ENCODE results near the gene CORO6. TPM values are rescaled to one million over a fixed set of nuclear protein-coding genes. Genes with fewer than 3 reads are reported as not detected.
A peak's percentile ranks its signal among the peaks of the same experiment; 100 is the strongest.

CORO6 gene
- polyA plus RNA-seq, 3 donors = 3.3 to 5.0 (median 4.5) TPM

DNA sequence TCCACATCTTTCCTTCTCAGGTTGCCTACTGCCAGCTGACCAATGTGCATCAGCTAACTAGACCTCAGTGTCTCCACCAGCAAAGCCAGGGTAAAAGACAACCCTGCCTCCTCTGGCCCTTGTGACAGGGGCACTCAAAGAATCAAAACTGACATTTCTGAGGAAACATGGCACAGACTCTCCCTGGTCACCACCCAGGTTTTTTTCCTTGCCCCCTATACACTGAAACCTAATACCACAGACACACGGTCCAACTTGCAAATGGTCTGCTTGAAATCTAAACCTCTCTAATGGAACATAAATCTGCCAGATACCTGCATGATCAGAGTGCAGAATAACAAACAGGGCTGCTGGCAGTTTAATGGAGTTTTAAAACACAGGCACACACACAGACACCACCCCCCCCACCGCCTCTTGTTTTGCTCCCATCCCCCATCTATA lies 19.5 kb upstream of the CORO6 start:
- peak in 6 of 11 donors; percentile 56 to 84 (median 76) for DNase-seq (ENCODE audit: extremely low read depth in 1 of 11, low read depth in 9 of 11, low spot score in 4 of 11)

DNA sequence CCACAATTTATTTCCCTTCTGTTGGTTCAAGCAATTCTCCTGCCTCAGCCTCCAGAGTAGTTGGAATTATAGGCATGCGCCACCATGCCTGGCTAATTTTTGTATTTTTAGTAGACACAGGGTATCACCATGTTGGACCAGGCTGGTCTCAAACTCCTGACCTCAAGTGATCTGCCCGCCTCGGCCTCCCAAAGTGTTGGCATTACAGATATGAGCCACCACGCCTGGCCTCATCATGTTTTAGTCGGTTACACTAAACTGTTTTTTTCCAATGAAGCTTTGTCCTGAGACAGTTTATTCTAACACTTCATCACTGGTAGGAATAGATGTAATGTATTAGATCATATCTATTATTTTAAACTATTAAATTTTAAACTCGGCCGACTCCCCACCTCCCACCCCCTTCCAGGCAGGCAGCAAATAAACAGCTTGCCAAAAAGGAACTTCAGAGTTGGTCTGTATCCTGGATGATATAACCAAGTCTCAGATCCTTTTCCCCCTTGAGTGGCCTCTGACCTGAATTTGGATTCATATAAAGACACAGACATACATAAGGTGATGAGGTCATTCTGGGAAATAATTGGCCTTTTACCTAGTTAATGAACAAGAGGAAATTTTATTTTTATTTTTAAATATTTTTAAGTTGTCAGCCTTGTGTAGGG lies 18.4 kb upstream of the CORO6 start:
- no peak for DNase-seq (ENCODE audit: extremely low read depth in 1 of 11, low read depth in 9 of 11, low spot score in 4 of 11)

DNA sequence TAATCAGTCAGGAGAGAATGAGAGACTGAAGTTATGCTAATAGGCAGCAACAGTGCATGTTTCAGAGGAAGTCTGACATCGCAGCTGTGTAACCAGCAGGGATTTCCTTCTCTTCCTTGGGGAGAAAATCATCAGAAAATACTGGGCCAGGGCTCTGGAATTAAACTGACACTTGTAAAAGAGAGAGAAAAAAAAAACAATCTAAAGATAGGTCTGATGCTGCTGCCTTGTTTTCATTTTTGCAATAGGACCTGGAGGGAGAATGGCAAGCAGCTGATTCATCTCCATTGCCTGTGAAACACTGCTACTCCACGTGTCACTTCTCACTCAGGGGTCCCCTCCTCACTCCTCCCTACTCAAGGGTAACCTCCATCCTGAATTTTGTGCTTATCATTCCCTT lies 17.7 kb upstream of the CORO6 start:
- no peak for DNase-seq (ENCODE audit: extremely low read depth in 1 of 11, low read depth in 9 of 11, low spot score in 4 of 11)

DNA sequence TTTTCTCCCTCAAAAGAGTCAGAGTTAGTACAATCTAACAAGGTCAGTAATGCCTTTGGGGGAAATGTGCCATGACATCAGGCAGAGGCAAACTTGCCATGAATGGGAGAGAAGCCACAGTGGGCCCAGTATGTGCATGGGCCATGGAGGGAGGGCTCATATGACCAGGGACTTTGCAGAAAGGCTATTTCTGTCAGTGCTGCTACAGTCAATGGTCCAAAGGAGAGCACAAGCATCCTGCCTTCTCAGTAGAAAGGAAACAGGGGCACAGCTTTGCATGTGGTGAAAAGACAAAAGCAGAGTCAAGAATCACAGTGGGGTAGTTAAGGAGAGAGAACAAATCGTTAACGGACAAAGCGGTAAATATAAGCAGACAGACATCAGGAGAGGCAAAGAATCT lies 11.2 kb upstream of the CORO6 start:
- no peak for DNase-seq (ENCODE audit: extremely low read depth in 1 of 11, low read depth in 9 of 11, low spot score in 4 of 11)

DNA sequence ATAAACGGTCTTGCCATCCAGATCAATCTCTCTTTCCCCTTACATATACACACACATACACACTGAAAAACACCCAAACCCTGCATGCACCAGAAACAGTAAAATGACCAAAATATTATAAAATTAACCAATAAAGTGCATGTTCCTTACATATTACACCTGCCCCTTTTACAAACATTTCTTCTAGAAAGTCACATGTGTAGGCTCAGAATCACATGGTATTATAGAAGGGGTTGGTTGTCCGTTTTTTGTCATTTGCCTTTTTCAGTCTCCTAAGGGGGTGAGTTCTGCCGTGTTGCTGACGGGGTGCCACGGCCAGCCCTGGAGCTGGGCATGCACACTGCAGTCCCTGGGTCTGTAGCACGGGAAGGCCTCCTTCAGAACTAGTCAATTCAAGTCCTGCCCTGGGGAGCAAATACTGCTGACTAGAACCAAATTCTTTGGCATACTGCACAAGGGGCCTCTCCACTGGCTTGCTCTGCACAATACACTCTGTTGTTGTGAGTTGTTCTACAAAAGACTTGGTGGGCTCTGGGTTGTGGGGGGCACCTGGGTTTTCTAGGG lies 8.0 kb upstream of the CORO6 start:
- no peak for DNase-seq (ENCODE audit: extremely low read depth in 1 of 11, low read depth in 9 of 11, low spot score in 4 of 11)

DNA sequence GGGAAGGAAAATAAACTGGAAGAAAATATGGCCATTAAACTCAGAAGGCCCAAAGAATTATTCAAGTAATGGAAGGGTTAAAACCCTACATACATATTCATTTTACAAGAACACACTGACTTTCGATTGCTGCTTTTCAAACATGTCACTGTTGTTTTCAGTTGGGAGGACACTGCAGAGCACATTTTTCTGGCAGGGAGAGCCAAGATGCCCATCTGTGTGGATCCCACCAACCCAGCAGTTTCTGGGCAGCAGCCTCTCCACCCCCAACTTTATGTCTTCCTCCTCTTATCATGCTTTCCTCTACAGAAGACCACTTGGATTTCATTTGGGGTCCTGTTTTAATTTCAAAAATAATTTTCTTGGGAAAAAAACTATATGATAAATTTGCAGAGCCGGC lies 7.1 kb upstream of the CORO6 start:
- no peak for DNase-seq (ENCODE audit: extremely low read depth in 1 of 11, low read depth in 9 of 11, low spot score in 4 of 11)

DNA sequence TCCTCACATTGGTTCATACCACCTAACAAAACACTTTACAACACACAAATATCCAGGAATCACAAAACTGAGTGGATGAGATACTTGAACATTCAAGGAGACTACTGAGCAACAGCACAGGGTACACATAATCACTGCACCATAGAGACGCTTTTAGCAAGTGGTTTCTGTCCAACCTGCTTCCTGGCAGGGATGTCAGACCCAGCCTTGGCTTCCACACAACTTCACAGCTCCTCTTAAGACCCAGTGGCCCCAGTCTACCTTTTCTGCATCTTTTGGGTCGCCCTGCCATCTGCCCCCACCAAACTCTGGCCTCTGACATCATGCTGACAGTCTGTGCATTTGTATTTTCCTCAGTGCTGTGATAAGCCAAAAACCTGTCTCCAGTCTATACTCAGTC lies 5.9 kb upstream of the CORO6 start:
- no peak for DNase-seq (ENCODE audit: extremely low read depth in 1 of 11, low read depth in 9 of 11, low spot score in 4 of 11)

DNA sequence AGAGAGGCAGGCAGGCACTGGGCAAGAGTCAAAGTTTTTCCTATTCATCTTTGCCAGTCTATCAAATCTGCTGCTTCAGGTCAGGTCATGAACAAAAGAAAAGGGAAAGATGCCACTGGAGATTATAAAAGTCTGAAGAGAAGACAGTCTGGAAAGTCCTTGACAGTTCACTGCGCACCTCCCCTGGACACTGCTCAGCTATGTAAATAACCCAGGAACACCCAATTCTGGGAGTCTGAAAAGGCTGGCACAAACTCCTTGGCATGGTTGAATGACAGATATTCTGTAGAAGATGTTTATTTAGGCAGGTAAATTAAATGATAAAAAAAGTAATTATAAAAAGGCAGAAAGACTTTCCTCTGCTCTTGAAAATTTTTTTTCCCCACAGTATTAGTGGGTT lies 5.2 kb upstream of the CORO6 start:
- DNase-seq (ENCODE audit: extremely low read depth in 1 of 11, low read depth in 9 of 11, low spot score in 4 of 11) = no peak

DNA sequence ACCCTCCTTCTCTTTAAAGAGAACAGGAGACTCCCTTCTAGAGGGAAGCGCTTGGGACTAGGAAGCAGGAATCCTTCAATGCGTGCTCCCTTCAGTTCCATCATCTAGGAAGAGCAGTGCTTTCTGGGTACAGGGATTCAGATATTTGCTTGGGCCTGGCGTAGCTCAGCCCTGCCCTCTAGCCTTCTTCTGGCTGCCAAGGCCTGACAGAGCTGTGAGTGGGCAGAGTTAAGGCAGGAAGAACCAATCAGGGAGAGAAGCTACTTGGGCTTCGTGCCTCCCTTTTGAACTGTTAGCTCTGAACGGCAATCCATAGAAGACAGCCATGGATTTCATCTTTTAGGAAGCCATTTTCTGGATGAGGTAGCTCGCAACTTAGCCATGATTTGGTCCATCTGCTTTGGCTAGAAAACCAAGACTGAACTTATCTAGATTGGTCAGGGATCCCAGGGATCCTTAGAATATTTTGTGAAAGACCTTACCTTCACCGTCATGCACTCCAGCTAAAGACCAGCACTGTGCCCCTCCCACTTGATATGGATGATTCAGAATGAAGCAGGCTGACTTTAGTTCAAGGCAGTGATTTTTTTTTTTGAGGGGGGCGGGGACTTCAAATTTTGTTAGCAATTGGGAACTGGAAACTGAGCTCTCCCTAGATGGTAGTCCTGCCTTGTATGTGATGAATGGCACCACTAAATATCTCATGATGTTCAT lies 2.5 kb upstream of the CORO6 start:
- DNase-seq (ENCODE audit: extremely low read depth in 1 of 11, low read depth in 9 of 11, low spot score in 4 of 11) = no peak

DNA sequence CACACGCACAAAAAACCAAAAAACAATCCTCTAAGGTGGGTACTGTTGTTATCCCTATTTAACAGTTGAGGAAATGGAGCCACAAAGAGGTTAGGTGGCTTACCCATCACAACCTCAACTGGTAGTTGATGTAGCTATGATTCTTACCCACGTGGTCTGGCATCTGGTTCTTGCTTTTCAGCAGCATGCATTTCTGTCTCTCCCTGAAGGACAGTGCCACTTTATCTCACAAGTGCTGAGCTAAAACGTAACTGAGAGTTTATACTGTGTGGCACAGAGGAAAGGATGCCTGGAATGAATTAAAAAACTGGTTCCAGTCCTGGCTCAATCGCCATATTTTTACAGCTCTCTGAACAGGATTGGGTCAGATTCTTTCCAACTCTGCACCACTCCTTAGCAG lies 1.9 kb upstream of the CORO6 start:
- no peak for DNase-seq (ENCODE audit: extremely low read depth in 1 of 11, low read depth in 9 of 11, low spot score in 4 of 11)

DNA sequence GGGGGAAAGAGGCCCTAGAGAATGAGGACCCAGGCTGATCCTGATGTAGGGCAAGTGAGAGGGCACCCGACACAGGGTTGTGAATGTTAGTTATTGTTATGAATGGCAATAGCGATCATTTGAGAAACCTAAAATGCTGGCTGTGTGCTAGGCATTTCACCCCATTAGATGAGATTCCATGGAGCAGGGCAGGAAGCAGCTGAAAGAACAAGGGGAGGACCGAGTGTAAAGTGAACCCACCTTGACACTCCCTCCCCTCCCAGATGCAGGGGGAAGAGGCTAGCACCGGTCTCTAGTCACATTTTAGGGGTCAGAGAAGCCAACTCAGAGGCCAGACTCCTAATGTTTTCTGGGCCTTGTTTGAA lies 553 bp upstream of the CORO6 start:
- DNase-seq (ENCODE audit: extremely low read depth in 1 of 11, low read depth in 9 of 11, low spot score in 4 of 11) = no peak

DNA sequence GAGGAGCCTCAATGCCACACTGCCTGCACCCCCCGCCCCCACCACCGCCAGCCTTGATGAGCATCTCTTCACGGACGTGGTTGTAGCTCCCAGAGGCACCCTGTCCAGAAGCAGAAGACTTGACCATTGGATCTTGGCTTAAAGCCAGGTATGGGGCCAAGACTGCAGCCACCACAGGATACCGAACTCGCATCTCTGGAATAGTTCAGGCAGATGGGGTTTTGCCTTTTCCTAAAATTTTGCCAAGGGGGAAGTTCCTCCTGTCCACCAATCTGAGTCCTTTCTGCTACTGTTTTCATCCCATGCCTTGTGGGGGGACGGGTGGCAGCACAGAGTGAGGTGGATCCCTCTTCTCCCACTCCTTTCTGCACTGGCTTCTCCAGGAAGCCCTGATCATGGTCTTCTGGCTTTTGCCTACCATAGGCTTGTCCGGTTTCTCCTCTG lies 939 bp downstream of the CORO6 start:
- no peak for DNase-seq (ENCODE audit: extremely low read depth in 1 of 11, low read depth in 9 of 11, low spot score in 4 of 11)

DNA sequence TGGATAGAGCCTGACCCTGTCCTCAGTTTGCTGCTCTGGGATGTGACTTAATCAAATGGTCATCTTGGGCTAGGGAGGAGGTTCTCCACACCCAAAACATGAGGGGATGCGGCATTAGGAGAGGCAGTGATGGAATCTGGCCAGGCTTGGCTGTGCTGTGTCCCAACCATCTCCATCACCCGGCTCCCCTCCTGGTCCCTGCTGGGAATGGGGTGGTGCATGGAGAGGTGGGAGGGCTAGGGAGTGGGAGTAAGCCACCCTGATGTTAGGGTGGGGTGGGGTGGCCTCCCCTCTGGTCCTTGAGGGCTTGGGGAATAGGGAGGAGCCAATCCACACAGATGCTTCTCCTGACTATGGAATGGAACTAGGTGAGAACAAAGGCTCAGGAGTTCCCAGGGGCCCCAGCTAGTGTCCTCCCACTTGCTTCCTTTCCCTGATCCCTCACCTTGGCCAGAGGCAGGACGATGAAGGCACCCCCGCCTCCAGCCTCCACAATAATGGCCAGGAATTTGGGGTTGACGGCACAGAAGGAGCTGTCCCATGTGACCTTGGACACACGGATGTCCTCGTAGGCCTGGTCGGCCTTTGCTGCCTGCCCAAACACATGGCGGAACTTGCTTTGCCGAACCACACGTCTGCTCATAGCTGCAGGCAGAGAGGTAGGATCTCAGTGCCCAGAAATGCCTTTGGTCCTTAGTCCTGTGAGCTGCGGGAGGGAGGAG lies 1.8 kb downstream of the CORO6 start:
- DNase-seq (ENCODE audit: extremely low read depth in 1 of 11, low read depth in 9 of 11, low spot score in 4 of 11) = no peak

DNA sequence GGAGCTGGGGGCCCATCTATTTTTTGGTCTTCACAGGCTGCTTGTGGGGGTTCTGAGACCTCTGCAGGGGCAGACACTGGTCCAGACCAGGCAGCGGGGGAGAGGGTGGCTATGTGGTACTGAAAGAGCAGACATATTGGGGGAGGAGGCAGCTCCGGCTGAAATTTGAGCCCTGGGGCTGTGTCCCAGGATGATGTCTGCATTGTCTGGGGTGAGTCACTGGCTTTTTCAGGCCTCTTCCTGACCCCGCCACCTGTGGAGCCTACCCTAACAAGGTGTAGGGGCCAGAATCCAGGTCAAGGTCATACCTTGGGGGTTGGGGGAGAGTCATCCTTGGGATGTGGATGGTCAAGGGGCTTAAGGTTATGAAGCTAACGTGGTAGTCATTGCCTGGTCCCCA lies 2.4 kb downstream of the CORO6 start:
- DNase-seq (ENCODE audit: extremely low read depth in 1 of 11, low read depth in 9 of 11, low spot score in 4 of 11) = no peak

DNA sequence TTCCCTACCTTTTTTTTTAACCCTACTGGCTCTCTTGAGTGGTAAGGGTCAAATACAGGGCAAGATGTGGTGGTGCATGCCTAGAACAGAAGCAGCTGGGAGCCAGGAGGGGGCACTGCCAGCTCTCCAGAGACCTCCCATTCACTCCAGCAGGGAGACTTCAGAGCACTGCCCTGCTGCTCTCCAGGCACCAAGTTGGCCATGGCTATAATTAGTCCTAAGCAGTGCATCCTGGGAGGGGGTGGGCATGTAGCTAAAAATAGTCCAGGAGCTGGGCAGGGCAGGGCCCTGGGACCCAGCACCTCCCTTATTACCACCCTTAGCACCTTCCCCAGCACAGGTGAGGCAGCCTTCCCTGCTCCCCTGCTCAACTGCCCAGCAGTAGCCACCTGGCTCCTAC lies 3.5 kb downstream of the CORO6 start:
- DNase-seq (ENCODE audit: extremely low read depth in 1 of 11, low read depth in 9 of 11, low spot score in 4 of 11) = no peak

DNA sequence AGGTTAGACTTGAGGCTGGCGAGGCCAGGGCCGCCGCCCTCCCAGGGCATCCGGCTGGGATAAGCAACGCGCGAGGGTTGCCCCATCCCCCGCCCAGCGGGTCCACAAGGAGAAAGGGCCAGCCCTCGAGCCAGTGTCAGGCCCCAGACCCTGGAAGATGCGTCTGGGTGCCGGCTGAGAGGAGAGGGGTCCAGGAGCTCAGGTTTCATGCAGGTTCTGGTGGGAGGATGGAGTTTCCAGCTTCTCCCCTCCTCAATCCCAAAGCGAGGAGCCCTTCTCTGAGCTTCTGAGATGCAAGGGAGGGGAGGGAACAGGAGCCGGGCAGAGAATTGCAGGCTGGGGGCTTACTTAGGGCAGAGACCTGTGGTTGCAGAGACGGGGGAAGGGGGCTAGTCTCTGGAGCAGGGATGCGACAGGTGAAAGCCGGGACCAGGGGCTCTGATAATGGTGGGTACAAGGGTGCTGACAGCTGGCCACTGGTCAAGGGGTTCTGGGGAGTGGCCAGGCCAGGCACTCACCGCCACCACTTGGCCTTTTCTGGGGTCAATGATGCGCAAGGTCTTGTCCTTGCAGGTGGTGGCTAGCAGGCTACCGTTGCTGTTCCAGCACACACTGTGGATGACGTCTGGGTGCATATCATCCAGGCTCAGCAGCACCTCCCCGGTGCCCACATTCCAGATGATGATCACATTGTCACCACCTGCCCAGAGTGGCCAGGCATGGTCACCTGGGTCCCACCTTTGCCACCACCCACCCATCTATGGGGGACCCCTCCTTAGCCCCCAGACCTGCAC lies 4.2 kb downstream of the CORO6 start:
- no peak for DNase-seq (ENCODE audit: extremely low read depth in 1 of 11, low read depth in 9 of 11, low spot score in 4 of 11)

DNA sequence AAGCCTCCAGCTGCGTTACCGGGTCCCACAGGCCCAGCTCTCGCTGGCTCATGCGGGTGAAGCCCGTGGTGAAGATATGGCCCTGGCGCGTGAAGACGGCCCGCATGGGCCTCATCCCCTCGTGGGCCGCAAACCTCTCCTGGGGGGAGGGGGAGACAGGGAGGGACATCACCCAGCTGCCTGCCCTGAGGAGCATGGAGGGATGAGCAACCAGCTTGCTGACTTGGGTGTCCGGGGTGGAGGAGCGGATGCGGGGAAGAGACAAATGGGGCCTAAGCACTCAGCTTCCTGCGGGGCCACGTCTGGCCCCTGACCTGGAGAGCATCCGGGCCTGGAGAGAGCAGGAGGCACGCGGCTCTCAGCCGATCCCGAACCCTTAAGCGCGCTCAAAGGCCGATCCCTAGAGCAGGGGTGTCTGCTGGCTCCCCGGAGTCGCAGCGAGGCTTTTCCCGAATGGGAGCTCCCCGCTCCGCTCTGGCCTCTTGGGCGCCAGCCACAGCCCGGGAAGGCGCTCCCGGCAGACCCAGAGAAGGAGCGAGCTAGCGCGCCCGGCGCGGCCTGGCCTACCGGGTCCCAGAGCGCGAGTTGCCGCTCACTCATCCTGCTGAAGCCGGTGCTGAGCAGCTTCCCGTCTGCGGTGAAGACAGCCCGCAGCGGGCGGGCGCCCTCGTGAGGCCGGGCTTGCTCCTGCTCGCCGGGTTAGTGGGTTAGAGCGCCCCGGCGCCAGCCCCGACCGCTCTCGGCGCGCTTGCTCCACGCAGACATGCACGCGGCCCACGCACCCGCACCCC lies 5.0 kb downstream of the CORO6 start:
- DNase-seq (ENCODE audit: extremely low read depth in 1 of 11, low read depth in 9 of 11, low spot score in 4 of 11) = no peak

DNA sequence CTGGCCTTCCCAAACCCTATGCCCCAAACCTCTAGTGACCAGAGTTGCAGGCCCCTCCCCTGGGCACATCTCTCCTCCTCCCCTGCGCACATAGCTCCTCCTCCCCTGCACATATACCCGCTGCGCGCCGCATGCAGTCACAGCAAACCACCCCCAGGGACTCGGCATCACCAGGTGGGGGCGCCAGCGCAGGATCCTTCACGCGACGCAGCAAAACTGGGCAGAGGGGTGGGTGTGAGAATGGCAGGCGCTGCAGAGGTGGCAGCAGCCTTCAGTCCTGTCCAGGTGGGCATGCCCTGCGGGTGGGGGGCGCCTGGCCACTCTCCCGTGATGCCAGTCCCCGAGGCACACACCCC lies 5.6 kb downstream of the CORO6 start:
- peak in 4 of 11 donors; percentile 59 to 74 (median 67) for DNase-seq (ENCODE audit: extremely low read depth in 1 of 11, low read depth in 9 of 11, low spot score in 4 of 11)

Measured in renal cortex interstitium (tissue), 11 donors.